Lung (tissue), 12 donors: ENCODE measurements around the gene NAGLU. TPM values are rescaled to one million over a fixed set of nuclear protein-coding genes. Genes with fewer than 3 reads are reported as not detected.

Experiments
- ATAC-seq: fragments of 200-7000 bp; cut with Tn5 transposase; one replicate; pipeline ENCODE4 v1.9.1; 2020; ENCODE audit warnings: moderate number of reproducible peaks; ENCODE audit not compliant: insufficient read depth, low FRiP score
- DNase-seq, 3 donors: peaks; one replicate each; pipeline ENCODE4 v3.0.0-alpha.2; 2013 to 2017
- H3K27ac ChIP-seq, 2 donors: one replicate each; pipeline ENCODE4 v1.5.1; 2013; ENCODE audit warnings: mild to moderate bottlenecking in 2 of 2, moderate library complexity in 2 of 2, control low read depth in 1 of 2, inconsistent platforms in 1 of 2, low read depth in 1 of 2, low read length in 1 of 2
- H3K27me3 ChIP-seq, 3 donors: one replicate each; pipeline ENCODE4 v1.5.1; 2013; ENCODE audit warnings: low read length in 2 of 3; ENCODE audit not compliant: control insufficient read depth in 3 of 3, insufficient read depth in 3 of 3
- H3K36me3 ChIP-seq, 4 donors: one replicate each; pipeline ENCODE4 v1.5.1; 2013; ENCODE audit warnings: low read length in 4 of 4, mild to moderate bottlenecking in 1 of 4, moderate library complexity in 1 of 4; ENCODE audit not compliant: control insufficient read depth in 4 of 4, insufficient read depth in 4 of 4
- H3K4me1 ChIP-seq, 5 donors: one replicate each; pipeline ENCODE4 v1.5.1; 2013; ENCODE audit warnings: low read length in 5 of 5, mild to moderate bottlenecking in 2 of 5, moderate library complexity in 1 of 5; ENCODE audit not compliant: control insufficient read depth in 5 of 5, insufficient read depth in 5 of 5
- H3K4me3 ChIP-seq: one replicate; pipeline ENCODE4 v1.5.1; 2013; ENCODE audit warnings: mild to moderate bottlenecking, control low read depth, moderate library complexity
- H3K9ac ChIP-seq, 2 donors: one replicate each; pipeline ENCODE4 v1.5.1; 2013; ENCODE audit warnings: low read length in 2 of 2, control low read depth in 1 of 2; ENCODE audit not compliant: insufficient read depth in 1 of 2
- H3K9me3 ChIP-seq, 4 donors: one replicate each; pipeline ENCODE4 v1.5.1; 2013; ENCODE audit warnings: low read length in 3 of 4, mild to moderate bottlenecking in 1 of 4, moderate library complexity in 1 of 4; ENCODE audit not compliant: control insufficient read depth in 4 of 4, insufficient read depth in 3 of 4
- CTCF ChIP-seq: IDR thresholded peaks from 2 replicates; pipeline ENCODE4 v1.5.1; 2012; ENCODE audit warnings: mild to moderate bottlenecking; ENCODE audit errors: control extremely low read depth, extremely low read depth
- WGBS, 2 donors: extraction: QIAGEN DNeasy Blood & Tissue Kit; methylation state at CpG; one replicate each; pipeline ENCODE4 v1.1.7; 2013; 5-methylcytosine and 5-hydroxymethylcytosine counted together
- polyA plus RNA-seq, 2 donors: library from polyadenylated mRNA; stranded (reverse); fragments of 200-250 nt; gene quantifications; one replicate each; pipeline ENCODE4 v1.2.1, GENCODE V29; 2013
- total RNA-seq, 2 donors: library from RNA; depleted of rRNA in 1 of 2; stranded (reverse); fragments of >200 nt in 1 of 2; gene quantifications; one replicate each; pipeline ENCODE4 v1.2.1, GENCODE V29; 2014 to 2021
- donor health status: control.
- donor health status: control.
- donor health status: Bipolar disorder and iron deficiency.
- donor health status: healthy.
- donor health status: DM: yes; HTN: yes; CAD: no.

Gene NAGLU
- total and polyA plus RNA-seq, 4 donors: 16.8 to 69.8 (median 35.1) TPM

DNA sequence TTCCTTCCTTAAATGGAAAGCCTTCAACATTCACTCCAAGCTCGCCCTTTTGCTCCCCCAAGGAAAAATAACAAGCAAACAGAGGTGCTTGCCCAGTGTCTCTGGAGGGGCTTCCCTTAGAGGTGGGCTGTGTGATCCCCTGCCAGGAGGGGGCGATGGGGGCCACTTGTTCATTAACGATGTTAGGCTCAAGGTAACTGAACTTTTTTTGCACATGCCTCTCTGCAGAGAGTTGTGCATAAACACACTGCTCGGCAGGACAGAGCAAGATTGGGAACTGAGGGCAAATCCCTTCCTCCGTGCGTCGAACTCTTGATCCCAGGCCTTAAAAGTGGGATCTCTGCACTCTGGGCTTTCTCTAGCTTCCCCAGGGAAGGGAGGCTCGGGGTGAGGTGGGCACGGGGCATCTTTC, 15.5 kb upstream of the NAGLU start:
- H3K4me3 ChIP-seq: no peak overlapping the region
- peaks cover 29 to 62% (median 43%) of the 10 kb centered on the region in 5 donors for H3K4me1 ChIP-seq
- H3K27ac ChIP-seq: peak overlapping the region; percentile 84 to 95
- H3K9me3 ChIP-seq: no peaks in the 10 kb centered on the region
- no peak for DNase-seq
- H3K36me3 ChIP-seq: peaks cover 0 to 24% (median 4%) of the 10 kb centered on the region in 4 donors
- 42 to 57% methylated on average over 9 of the region's 9 CpGs for WGBS, 2 donors
- TF ChIP-seq CTCF: no peak
- no peaks in the 10 kb centered on the region for H3K27me3 ChIP-seq
- no peak for ATAC-seq
- H3K9ac ChIP-seq: peak overlapping the region in 1 of 2 donors; percentile 27

DNA sequence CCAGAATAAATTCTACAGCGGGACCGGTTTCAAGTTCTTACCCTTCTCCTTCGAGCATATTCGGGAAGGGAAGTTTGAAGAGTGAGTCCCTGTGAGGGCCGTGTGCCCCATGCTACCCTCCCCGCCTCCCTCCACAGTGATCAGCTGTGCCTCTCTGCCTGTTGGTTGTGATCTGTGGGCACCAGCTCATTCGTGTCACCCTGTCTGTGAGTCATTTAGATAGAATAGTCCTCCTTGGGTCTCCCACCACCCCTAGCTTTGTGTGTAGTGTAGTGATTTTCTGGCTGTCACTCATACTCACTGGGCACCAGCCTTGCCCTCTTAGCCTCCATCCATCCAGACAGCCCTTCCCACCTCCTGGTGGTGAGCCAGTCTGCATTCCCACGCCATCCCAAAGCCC, 15.0 kb upstream of the NAGLU start:
- Histone ChIP-seq H3K27me3 (no peaks in the 10 kb centered on the region), H3K4me1 (peaks cover 29 to 62% (median 43%) of the 10 kb centered on the region in 5 donors), H3K4me3 (no peak overlapping the region), H3K36me3 (peaks cover 0 to 24% (median 3%) of the 10 kb centered on the region in 4 donors), H3K9ac (peak overlapping the region in 1 of 2 donors; percentile 27), H3K9me3 (no peaks in the 10 kb centered on the region), H3K27ac (peak overlapping the region; percentile 84 to 95)
- 61 to 62% methylated on average over 8 of the region's 8 CpGs for WGBS, 2 donors
- TF ChIP-seq CTCF: no peak
- DNase-seq: no peak
- ATAC-seq: no peak

DNA sequence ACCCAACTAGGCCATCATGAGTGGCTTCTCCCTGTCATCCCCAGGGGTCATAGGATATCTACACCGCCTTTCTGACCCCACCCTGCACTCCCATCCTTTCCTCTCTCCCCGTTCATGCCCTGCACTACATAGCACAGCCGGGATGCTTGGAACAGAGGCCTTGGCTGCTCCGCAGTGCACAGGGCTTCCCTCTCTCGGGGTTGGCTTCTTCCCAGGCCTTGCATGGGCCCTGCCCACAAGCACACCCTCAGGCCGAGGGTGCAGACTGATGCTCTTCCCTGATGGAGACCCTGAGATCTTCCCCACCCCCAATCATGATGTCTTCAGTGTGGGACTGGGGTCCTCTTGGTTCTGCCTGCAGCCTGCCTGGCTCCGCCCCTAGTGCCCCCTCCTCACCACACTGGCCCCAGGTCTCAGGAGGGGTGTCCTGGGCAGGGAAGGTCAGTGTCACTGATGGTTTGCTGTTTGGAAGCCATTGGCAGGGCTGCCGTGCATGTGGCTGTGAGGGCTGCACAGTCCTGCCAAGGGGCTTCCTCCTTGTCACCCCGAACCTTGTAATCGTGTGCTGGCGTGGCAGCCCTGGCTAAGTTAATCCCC, 14.3 kb upstream of the NAGLU start:
- H3K27ac ChIP-seq: peak overlapping the region; percentile 84 to 95
- whole genome bisulfite sequencing, 2 donors: 67 to 78% methylated on average over 11 of the region's 11 CpGs
- peak overlapping the region in 1 of 2 donors; percentile 27 for H3K9ac ChIP-seq
- H3K4me1 ChIP-seq: peaks cover 29 to 62% (median 43%) of the 10 kb centered on the region in 5 donors
- H3K4me3 ChIP-seq: no peak overlapping the region
- no peak for TF ChIP-seq CTCF
- ATAC-seq: no peak
- H3K36me3 ChIP-seq: peaks cover 0 to 18% (median 2%) of the 10 kb centered on the region in 4 donors
- no peaks in the 10 kb centered on the region for H3K9me3 ChIP-seq
- DNase-seq: peak in 1 of 3 donors; percentile 45
- H3K27me3 ChIP-seq: no peaks in the 10 kb centered on the region
